Activated CD4-positive, alpha-beta memory T cell treated with anti-CD3 and anti-CD28 coated beads, Interleukin-2, amount 10 ng/mL, durations not matched to agents 7 days and 5 days (primary cell): Measurements from ENCODE around the gene ZCCHC10. TPM values are rescaled to one million over a fixed set of nuclear protein-coding genes. Genes with fewer than 3 reads are reported as not detected.

ENCODE experiments used
- CTCF ChIA-PET: fragments of 350-600 bp; sonication (Branson Sonifier 250); formaldehyde crosslinking; loops from one replicate; lab custom pipeline; 2021; ENCODE audit warnings: antibody characterized with exemption, inconsistent platforms; lab: Charles Lee
- POLR2A ChIA-PET: fragments of 350-600 bp; sonication (Branson Sonifier 250); formaldehyde crosslinking; loops from one replicate; lab custom pipeline; 2021; ENCODE audit warnings: antibody characterized with exemption; lab: Charles Lee
- DNase-seq: peaks from one replicate; pipeline ENCODE4 v3.0.0-alpha.2; 2020
- H3K27ac Mint-ChIP-seq: one replicate; pipeline ENCODE4 v1.8.0; 2021; ENCODE audit warnings: mild to moderate bottlenecking, mixed read lengths
- H3K27me3 Mint-ChIP-seq: one replicate; pipeline ENCODE4 v1.8.0; 2021; ENCODE audit warnings: mixed read lengths
- H3K36me3 Mint-ChIP-seq: one replicate; pipeline ENCODE4 v1.8.0; 2021; ENCODE audit warnings: low read depth, mixed read lengths
- H3K4me1 Mint-ChIP-seq: one replicate; pipeline ENCODE4 v1.8.0; 2021; ENCODE audit warnings: mixed read lengths
- H3K4me3 Mint-ChIP-seq: one replicate; pipeline ENCODE4 v1.8.0; 2021; ENCODE audit warnings: mild to moderate bottlenecking, mixed read lengths
- H3K9me3 Mint-ChIP-seq: one replicate; pipeline ENCODE4 v1.8.0; 2021; ENCODE audit warnings: mixed read lengths
- total RNA-seq, 2 experiments: library from RNA; stranded (reverse); gene quantifications; one replicate each; pipeline ENCODE4 v1.2.3, GENCODE V29; 2021

The ZCCHC10 gene
- total RNA-seq = 10 to 100 TPM; 27.9 to 28.0 TPM

DNA sequence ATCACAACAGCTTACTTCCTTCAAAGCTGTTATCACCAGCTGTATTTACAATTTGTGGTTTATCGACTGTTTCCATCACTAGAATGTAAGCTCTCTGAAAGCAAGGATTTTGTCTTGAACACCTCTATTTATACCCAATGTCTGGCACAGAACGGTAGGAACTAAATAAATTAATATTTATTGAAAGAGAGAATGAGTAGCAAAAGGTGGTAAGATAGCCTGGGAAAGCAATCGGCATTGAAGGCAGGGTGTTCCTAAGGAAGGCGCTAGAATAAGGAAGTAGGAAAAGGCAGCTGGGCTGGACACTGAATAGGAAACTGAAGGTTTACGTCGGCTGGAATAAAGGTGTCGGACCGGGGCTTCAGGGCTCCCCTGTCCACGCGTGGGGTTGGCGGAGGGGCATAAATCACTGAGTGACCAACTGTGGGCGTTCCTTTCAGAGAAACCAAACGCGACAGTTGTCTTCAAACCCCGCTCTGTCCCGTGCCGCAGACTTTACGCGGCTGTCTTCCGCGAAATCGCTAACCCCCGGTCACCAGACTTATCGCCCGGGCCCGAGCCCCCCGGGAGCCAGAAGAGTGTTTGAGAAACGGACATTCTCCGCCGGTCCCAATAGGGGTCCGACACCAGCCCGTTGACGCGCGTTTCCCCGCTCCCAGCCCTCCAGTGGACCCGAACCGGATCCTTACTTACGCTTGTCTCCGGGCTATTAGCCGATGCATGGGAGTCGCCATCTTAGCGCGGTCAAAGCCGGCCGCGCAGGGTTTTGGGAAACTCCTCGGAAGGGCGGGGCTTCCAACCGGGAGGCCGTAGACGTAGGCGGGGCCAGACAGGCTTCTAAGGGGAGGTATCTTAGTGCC, at the start of gene ZCCHC10:
ZCCHC10 (minus strand) TSS at position 746 of the 860 bp plus-strand sequence; CDS start at position 734, 12 bp downstream.
- Mint-ChIP-seq H3K4me3 (peak within 1 kb of the TSS; percentile 93), H3K36me3 (peaks cover 24% of the 10 kb centered on the region), H3K27me3 (no peaks in the 10 kb centered on the region), H3K9me3 (no peaks in the 10 kb centered on the region), H3K4me1 (peaks cover 22% of the 10 kb centered on the region), H3K27ac (peak within 1 kb of the TSS; percentile 83)
- peak; percentile 92 for DNase-seq
- POLR2A ChIA-PET = interaction anchor here (0.6 to 4.0 kb wide), 8 partner anchors 9 to 160 kb away, joined by 3 to 36 read pairs (median 4); partner anchors contain the start of genes AFF4, GDF9, HSPA4 and UQCRQ
- CTCF ChIA-PET = interaction anchor here (0.6 to 2.5 kb wide), 5 partner anchors 10 to 1561 kb away, joined by 3 to 7 read pairs (median 3); partner anchors contain the start of gene HSPA4

DNA sequence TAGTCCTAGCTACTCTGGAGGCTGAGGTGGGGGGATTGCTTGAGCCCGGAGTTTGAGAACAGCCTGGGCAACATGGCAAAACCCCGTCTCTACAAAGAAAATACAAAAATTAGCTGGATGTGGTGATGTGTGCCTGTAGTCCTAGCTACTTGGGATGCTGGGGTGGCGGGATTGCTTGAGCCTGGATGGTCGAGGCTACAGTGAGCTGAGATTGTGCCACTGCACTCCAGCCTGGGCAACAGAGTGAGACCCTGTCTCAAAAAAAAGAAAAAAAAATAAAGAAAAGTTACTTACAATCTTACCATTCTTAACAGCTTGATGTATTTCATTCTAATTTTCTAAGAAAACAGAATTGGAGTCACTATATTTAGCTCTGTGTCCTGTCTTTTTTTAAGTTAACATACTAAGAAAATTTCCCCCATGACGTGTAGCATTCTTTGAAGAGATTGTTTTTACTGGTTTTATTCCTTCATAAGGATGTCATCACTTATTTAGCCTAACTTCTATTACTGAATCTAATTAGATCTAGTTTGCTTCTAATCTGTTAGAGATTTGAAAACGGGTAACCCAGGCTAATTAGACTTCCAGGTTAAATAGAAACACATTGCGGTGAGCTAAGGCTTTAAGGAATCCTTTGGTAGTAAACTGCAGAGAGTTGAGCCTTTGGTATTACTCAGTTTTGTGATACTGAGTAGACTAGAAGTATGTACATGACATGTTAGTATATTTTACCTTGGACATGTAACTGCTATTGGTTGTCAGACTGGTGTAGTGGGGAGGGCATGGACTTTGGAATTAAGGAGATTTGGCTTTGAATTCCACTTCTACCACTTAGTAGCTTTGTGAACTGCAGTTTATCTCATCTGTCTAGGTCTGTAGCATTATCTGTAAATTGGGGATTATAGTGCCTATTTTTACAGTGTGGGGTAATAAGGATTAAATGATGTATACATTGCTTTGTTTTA, 49.5 kb upstream of the ZCCHC10 start:
- DNase-seq = no peak
- no peak overlapping the region for H3K27ac Mint-ChIP-seq
- H3K36me3 Mint-ChIP-seq = peaks cover 59% of the 10 kb centered on the region
- CTCF ChIA-PET = no interaction called here
- H3K4me1 Mint-ChIP-seq = peaks cover 15% of the 10 kb centered on the region
- H3K9me3 Mint-ChIP-seq = no peaks in the 10 kb centered on the region
- POLR2A ChIA-PET = interaction anchor here (0.8 kb wide), 1 partner anchor 25 kb away, joined by 3 read pairs; the partner anchor contains the start of gene HSPA4
- H3K27me3 Mint-ChIP-seq = no peaks in the 10 kb centered on the region
- no peak overlapping the region for H3K4me3 Mint-ChIP-seq

DNA sequence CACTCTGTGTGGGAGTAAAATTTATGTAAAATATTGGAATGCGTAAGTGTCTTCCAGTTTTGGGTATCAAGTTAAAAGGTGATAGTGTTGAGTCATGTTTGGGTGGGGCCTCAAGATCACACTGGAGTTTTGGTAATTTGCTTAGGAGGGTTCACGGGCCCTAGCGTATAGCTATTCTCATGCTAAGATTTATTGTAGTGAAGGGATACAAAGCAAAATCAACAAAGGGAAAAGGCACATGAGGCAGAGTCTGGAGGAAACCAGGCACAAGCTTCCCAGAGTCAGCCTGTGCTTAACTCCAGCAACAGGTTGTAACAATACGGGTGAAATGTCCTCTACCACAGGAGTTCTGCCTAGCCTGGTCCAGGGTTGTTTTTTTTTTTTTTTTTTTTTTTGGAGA, 45.7 kb upstream of the ZCCHC10 start:
- H3K27ac Mint-ChIP-seq = peak overlapping the region; percentile 22
- no peak overlapping the region for H3K4me3 Mint-ChIP-seq
- peaks cover 6% of the 10 kb centered on the region for H3K4me1 Mint-ChIP-seq
- ChIA-PET CTCF (interaction anchor here (0.7 kb wide), 1 partner anchor 955 kb away, joined by 4 read pairs; no protein-coding TSS in a partner anchor), POLR2A (interaction anchor here (1.7 kb wide), 1 partner anchor 21 kb away, joined by 6 read pairs; the partner anchor contains the start of gene HSPA4)
- H3K9me3 Mint-ChIP-seq = no peaks in the 10 kb centered on the region
- no peaks in the 10 kb centered on the region for H3K27me3 Mint-ChIP-seq
- peaks cover 78% of the 10 kb centered on the region for H3K36me3 Mint-ChIP-seq
- no peak for DNase-seq

DNA sequence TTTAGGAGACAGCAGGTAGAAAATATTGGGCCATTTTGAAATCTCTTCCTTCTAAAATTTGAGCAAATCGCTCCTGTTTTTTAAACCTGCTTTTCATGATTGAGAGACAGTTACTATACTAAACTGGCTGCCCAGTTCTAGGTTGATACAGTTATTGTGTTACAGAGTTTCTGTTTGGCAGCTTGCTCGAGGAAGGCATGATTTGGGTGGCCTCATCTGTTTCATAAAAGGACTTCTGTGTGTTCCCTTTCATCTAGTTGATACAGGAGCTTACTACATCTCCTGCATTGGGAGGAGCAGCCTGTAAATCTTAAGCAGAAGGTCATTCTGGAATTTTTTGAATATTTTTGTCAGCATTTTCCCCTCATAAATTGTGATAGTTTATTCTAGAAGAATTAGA, 39.7 kb upstream of the ZCCHC10 start:
- no peaks in the 10 kb centered on the region for H3K27me3 Mint-ChIP-seq
- H3K4me3 Mint-ChIP-seq = no peak overlapping the region
- no peak overlapping the region for H3K27ac Mint-ChIP-seq
- H3K36me3 Mint-ChIP-seq = peaks cover 53% of the 10 kb centered on the region
- CTCF ChIA-PET = no interaction called here
- POLR2A ChIA-PET = no interaction called here
- no peak for DNase-seq
- peaks cover 15% of the 10 kb centered on the region for H3K4me1 Mint-ChIP-seq
- no peaks in the 10 kb centered on the region for H3K9me3 Mint-ChIP-seq

DNA sequence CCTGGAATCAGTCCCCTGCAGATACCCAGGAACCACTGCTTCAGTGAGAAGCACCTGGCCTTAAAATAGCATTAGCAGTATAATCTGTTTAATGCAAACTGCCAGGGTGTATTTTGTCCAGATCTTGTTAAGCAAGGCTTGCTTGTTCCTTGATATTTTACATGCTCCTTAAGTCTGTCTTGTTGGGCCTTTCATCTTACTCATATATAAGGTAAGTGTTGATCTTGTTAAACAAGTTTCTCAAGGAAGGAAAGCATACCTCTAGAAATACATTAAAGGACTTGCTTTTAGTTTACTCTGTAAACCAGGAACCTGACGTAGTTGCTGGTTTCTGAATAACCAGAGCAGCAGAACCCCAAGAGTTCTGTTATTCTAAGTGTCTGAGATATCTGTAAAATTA, 39.1 kb upstream of the ZCCHC10 start:
- Mint-ChIP-seq H3K27ac (no peak overlapping the region), H3K4me1 (peaks cover 15% of the 10 kb centered on the region), H3K27me3 (no peaks in the 10 kb centered on the region), H3K9me3 (no peaks in the 10 kb centered on the region), H3K36me3 (peaks cover 48% of the 10 kb centered on the region), H3K4me3 (no peak overlapping the region)
- no peak for DNase-seq
- ChIA-PET POLR2A (no interaction called here), CTCF (no interaction called here)

DNA sequence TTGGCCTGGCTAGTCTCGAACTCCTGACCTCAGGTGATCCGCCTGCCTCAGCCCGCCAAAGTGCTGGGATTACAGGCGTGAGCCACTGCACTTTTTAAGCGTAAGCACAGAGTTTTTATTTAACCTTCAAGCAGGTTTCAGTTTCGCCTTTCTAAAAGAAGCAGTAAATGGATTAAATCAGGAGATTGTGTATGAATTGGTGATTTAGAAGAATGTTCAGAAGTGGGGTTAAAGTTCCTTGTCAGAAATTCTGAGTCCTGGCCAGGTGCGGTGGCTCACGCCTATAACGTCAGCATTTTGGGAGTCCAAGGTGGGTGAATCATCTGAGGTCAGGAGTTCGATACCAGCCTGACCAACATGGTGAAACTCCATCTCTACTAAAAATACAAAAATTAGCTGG, 37.6 kb upstream of the ZCCHC10 start:
- Mint-ChIP-seq H3K4me3 (no peak overlapping the region), H3K36me3 (peaks cover 36% of the 10 kb centered on the region), H3K9me3 (no peaks in the 10 kb centered on the region), H3K27me3 (no peaks in the 10 kb centered on the region), H3K27ac (no peak overlapping the region), H3K4me1 (peaks cover 19% of the 10 kb centered on the region)
- POLR2A ChIA-PET = interaction anchor here (1.9 kb wide), 1 partner anchor 12 kb away, joined by 10 read pairs; the partner anchor contains the start of gene HSPA4
- CTCF ChIA-PET = no interaction called here
- no peak for DNase-seq

DNA sequence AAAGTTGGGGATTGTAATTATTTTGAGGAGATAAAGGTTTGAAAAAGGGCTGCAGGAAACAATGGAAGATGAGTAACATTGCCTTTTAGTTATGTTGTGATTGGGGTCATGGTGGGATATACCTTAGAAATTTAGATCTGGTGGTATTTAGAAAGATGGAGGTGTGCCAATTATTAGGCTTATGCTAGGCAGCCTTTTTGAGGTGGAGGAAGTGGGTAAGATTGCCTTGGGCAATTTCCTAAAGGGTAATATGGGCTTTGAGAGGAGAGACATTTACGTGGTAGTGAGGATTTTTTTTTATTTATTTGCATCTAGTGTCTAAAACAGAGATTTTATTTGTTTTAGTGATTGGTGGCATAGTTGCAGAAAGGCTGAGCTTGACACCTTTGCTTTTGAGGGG, 35.9 kb upstream of the ZCCHC10 start:
- peaks cover 27% of the 10 kb centered on the region for H3K4me1 Mint-ChIP-seq
- H3K27me3 Mint-ChIP-seq = no peaks in the 10 kb centered on the region
- no peak for DNase-seq
- H3K9me3 Mint-ChIP-seq = no peaks in the 10 kb centered on the region
- H3K4me3 Mint-ChIP-seq = no peak overlapping the region
- no peak overlapping the region for H3K27ac Mint-ChIP-seq
- CTCF ChIA-PET = no interaction called here
- POLR2A ChIA-PET = interaction anchor here (0.7 to 1.9 kb wide), 2 partner anchors 10 to 285 kb away, joined by 3 to 10 read pairs; partner anchors contain the start of gene HSPA4
- peaks cover 21% of the 10 kb centered on the region for H3K36me3 Mint-ChIP-seq

DNA sequence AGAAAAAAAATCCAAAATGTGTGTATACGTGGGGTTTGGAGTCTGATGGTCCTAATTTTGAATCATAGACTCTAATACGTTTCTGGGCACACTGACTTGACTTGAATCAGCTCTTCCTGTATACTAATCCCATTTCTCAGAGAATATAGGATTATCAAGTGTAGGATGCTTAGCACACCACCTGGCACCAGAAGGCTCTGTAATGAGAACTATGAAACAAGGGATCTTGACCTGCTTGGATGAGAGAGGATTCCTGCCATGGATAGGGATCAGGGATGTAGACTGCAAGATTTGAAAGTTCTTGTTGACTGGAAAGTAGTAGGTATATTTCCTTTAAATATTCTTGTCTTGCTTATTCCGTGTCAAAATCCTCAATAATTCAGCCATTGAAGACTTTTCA, 33.3 kb upstream of the ZCCHC10 start:
- Mint-ChIP-seq H3K4me3 (no peak overlapping the region), H3K9me3 (no peaks in the 10 kb centered on the region), H3K27ac (no peak overlapping the region), H3K27me3 (no peaks in the 10 kb centered on the region), H3K4me1 (peaks cover 42% of the 10 kb centered on the region), H3K36me3 (peaks cover 8% of the 10 kb centered on the region)
- ChIA-PET CTCF (no interaction called here), POLR2A (no interaction called here)
- DNase-seq = no peak

DNA sequence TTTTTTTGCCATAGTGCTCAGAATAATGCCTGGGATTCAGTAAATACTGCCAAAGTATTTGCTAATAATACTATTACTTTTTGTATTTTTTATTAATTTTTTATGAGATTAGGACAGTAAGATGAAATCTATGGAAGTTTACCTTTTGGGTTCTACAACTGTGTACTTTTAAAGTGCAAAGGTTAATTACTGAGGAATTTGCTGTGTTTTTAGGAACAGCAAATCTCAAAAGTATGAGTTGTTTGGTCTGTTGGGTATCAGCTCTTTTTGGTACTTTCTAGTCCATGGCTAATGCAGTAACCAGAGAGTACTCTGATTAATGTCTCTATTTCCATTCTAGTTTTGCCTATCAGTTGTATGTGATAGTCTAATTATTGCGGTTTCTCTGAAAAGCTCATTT, 30.5 kb upstream of the ZCCHC10 start:
- H3K36me3 Mint-ChIP-seq = peaks cover 15% of the 10 kb centered on the region
- ChIA-PET CTCF (interaction anchor here (1.0 kb wide), 1 partner anchor 12 kb away, joined by 3 read pairs; no protein-coding TSS in a partner anchor), POLR2A (no interaction called here)
- H3K9me3 Mint-ChIP-seq = no peaks in the 10 kb centered on the region
- H3K27ac Mint-ChIP-seq = no peak overlapping the region
- H3K4me3 Mint-ChIP-seq = no peak overlapping the region
- H3K27me3 Mint-ChIP-seq = no peaks in the 10 kb centered on the region
- peaks cover 50% of the 10 kb centered on the region for H3K4me1 Mint-ChIP-seq
- DNase-seq = no peak

DNA sequence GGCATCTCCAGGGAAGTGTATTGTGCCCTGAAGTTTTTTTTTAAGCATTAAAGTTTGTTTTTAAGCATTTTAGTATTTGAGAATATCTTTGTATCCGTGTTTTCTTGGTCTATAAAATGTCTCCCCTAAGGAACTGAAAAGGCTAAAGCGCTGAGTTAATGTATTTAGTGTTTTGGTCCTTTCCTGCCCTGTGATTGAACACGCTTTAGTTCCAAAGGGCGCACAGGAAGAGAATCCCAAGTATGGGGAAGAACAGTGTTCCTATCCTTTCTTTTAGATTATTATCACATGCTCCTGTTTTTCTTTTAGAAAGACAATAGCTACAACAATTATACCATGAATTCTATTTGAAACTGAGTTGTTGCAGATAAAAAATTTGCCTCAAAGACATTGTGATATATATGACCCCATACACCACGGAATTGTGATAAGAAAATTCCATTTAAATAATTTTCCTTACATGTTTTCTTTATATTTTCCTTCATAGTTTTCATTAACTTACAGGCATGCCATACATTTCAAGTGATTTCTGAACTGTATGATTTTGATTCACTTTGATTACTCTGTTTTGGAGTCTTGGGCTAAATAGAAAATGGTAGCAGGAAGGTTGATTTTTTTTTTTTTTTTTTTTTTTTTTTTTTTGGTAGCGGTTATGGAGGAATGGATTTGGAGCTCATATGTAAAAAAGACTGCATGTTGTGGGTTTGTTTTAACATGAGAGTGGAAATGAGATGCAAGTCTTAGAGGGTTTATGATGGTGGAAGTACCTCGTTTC, 28.5 kb upstream of the ZCCHC10 start:
- H3K27me3 Mint-ChIP-seq = no peaks in the 10 kb centered on the region
- no peaks in the 10 kb centered on the region for H3K9me3 Mint-ChIP-seq
- no peak overlapping the region for H3K27ac Mint-ChIP-seq
- DNase-seq = no peak
- peaks cover 57% of the 10 kb centered on the region for H3K4me1 Mint-ChIP-seq
- CTCF ChIA-PET = interaction anchor here (0.7 kb wide), 1 partner anchor 643 kb away, joined by 3 read pairs; no protein-coding TSS in a partner anchor
- H3K36me3 Mint-ChIP-seq = peaks cover 23% of the 10 kb centered on the region
- POLR2A ChIA-PET = interaction anchor here (0.6 to 1.4 kb wide), 2 partner anchors 28 to 178 kb away, joined by 3 to 4 read pairs; no protein-coding TSS in a partner anchor
- no peak overlapping the region for H3K4me3 Mint-ChIP-seq

DNA sequence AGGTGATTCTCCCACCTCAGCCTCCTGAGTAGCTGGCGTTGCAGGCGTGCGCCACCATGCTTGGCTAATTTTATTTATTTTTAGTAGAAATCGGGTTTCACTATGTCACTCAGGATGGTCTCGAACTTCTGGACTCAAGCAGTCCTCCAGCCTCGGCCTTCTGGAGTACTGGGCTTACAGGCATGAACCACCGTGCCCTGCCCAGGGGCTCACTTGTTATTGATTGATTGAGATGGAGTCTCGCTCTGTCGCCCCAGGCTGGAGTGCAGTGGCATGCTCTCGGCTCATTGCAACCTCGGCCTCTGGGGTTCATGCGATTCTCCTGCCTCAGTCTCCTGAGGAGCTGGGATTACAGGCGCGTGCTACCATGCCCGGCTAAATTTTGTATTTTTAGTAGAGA, 27.1 kb upstream of the ZCCHC10 start:
- peaks cover 23% of the 10 kb centered on the region for H3K36me3 Mint-ChIP-seq
- peak overlapping the region; percentile 26 for H3K27ac Mint-ChIP-seq
- H3K4me1 Mint-ChIP-seq = peaks cover 61% of the 10 kb centered on the region
- no peaks in the 10 kb centered on the region for H3K9me3 Mint-ChIP-seq
- ChIA-PET POLR2A (interaction anchor here (2.6 kb wide), 1 partner anchor 16 kb away, joined by 12 read pairs; no protein-coding TSS in a partner anchor), CTCF (no interaction called here)
- no peaks in the 10 kb centered on the region for H3K27me3 Mint-ChIP-seq
- DNase-seq = no peak
- H3K4me3 Mint-ChIP-seq = peak overlapping the region; percentile 97
